GM18951 (cell line): ENCODE measurements around the gene DEF6.

Experiments used
- POLR2A ChIP-seq: IDR thresholded peaks from 4 replicates; pipeline ENCODE4 v1.6.1; 2011; ENCODE audit warnings: mild to moderate bottlenecking; ENCODE audit not compliant: insufficient read length, insufficient read depth; ENCODE audit errors: extremely low read depth
- in situ Hi-C: fragments of 300-500 bp; cut with MboI; formaldehyde crosslinking; loops from one replicate; pipeline ENCODE4 v1.12.0; 2022; ENCODE audit warnings: low sequenced_read_pairs, mixed read lengths, inconsistent platforms; ENCODE audit not compliant: unreplicated experiment

DEF6 gene

DNA sequence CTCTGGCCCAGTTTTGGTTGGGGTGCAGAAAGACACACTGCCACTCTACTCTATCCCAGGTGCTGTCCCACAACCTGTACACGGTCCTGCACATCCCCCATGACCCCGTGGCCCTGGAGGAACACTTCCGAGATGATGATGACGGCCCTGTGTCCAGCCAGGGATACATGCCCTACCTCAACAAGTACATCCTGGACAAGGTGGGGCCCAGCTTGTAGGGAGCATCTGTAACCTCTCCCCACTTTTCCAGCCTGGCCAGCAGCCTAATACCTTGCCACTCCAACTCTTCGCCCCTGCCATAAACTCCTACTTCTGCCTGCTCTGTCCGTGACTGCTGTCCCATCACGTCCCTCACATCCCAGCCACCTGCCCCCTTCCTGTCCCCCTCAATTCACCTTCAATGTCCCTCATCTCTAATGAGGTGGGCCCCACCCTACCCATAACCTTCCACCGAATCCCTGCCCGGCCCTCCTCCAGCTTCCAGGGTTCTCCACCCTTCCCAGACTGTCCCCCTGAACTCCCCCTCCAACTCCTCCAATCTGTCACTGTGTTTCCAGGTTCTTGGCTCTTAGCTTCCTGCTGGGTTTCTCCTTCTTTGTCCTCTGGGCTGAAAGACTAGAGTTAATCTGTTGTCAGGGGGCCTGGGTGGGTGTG lies 12.1 kb downstream of the DEF6 start:
- in situ Hi-C loops: loop anchor here (25.0 kb wide), 1 partner anchor 428 kb away; the partner anchor contains the start of gene ARMC12
- no peak for TF ChIP-seq POLR2A

DNA sequence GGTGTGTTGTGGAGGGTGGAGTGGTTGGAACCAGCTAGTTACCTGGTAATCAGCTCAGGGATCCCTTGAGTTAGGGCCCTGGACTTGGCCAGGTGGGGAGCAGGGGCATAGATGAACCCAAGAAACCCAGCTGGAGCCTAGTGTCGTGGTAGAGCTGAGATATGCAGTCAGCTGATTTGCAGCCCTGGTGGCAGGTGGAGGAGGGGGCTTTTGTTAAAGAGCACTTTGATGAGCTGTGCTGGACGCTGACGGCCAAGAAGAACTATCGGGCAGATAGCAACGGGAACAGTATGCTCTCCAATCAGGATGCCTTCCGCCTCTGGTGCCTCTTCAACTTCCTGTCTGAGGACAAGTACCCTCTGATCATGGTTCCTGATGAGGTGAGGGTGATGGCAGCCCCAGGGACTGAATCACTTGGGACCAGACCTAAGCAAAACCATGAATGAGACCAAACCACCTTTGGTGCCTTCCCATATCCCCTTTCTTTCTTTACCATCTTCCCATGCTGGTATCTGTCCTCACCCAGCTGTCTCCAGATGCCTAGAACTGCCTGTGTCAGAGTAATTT lies 12.7 kb downstream of the DEF6 start:
- TF ChIP-seq POLR2A: no peak
- in situ Hi-C loops: loop anchor here (25.0 kb wide), 1 partner anchor 427 kb away; the partner anchor contains the start of gene ARMC12

DNA sequence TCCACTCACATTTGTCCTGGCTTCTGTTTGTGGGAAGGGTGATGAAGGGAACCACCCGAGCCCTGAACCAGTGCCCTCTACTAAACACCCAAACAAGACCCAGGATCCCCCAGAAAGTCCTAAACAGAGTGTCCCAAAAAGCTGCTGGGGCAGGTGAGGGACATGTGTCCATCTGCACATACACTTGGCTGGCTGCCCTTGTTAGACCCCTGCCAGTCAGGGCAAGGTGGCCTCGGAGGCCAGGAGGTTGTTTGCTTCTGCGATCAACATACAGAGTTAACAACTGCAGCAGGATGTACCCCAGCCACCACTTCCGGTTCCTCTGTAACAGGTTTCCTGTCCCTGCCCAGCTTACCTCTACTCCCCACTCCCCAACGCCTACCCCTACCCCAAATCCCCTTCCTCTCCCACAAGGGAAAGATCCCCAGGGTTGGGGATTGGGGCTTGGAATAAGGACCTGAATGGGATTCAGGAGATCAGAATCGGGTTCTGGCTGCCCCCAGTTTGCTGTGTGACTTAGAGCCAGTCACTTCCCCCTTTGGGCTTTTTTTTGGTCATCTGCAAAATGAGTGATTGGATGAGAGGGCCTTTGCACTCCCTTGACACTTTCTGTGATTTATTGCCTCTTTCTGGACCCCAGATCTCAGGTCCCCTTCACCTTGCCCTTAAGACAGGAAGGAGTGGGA lies 13.9 kb downstream of the DEF6 start:
- TF ChIP-seq POLR2A: no peak
- in situ Hi-C loops: loop anchor here (25.0 kb wide), 1 partner anchor 426 kb away; the partner anchor contains the start of gene ARMC12

DNA sequence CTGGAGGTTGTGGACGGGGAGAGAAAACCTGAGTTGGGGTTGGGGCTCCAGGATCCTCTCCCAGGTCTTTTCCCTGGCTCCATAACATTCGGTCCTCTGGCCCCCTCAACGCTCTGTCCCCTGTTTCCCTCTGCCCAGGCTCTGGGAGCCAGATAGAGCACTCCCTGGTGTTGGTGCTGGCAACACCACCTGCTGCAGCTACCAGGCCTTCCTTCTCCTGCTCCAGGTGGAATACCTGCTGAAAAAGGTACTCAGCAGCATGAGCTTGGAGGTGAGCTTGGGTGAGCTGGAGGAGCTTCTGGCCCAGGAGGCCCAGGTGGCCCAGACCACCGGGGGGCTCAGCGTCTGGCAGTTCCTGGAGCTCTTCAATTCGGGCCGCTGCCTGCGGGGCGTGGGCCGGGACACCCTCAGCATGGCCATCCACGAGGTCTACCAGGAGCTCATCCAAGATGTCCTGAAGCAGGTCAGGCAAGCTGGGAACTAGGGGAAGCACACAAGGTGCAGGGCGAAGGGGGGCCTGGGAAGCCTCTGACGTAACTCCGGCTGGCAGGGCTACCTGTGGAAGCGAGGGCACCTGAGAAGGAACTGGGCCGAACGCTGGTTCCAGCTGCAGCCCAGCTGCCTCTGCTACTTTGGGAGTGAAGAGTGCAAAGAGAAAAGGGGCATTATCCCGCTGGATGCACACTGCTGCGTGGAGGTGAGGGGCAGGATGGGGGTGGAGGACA lies 14.6 kb downstream of the DEF6 start:
- TF ChIP-seq POLR2A: no peak
- in situ Hi-C loops: loop anchor here (25.0 kb wide), 1 partner anchor 425 kb away; the partner anchor contains the start of gene ARMC12

DNA sequence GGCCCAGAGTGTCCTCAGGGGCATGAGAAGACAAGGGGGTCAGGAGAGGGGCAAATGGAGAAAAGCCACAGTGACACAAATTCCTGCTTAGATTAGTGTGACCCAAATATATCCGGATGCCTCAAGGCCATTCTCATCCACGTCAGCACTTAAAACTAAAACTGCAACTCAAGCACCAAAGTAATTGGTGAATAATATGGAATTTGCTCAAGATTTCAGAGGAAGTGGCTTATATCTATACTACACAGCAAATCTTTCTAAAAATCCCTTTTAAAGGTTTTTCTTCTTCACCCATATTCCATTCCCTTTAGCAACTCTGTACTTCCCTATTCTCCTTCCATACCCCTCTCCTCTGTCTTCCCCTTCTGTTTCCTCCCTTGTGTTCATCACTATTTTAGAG lies 15.2 kb downstream of the DEF6 start:
- no peak for TF ChIP-seq POLR2A
- in situ Hi-C loops: loop anchor here (25.0 kb wide), 1 partner anchor 424 kb away; the partner anchor contains the start of gene ARMC12

DNA sequence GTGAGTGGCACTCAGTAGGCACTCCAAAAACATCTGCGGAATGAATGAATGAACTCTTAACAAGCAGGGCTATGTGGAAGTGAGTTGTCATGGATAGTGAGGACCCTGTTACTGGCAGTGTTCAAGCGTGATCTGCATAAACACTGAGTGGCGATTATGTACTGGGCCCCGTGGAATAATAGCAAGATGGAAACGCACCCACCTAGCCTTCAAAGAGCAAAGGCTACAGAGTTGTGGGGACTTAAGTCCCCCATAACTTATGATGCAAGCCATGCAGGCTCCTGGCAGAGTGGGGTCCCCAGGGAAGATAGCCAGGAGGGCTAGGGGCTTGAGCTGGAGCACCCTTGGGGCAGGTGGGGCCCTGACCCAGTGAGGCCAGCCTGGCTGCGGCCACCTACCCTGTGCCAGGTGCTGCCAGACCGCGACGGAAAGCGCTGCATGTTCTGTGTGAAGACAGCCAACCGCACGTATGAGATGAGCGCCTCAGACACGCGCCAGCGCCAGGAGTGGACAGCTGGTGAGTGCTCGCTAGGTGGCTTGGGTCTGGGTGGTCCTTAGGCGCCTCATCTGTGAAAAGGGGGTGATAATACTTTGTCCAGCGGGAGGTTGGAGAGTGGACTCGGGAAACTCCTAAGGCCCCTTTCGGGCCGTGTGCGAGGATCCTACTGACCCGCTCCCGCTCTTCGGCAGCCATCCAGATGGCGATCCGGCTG lies 20.0 kb downstream of the DEF6 start:
- in situ Hi-C loops: loop anchor here (25.0 kb wide), 1 partner anchor 420 kb away; the partner anchor contains the start of gene ARMC12
- no peak for TF ChIP-seq POLR2A

DNA sequence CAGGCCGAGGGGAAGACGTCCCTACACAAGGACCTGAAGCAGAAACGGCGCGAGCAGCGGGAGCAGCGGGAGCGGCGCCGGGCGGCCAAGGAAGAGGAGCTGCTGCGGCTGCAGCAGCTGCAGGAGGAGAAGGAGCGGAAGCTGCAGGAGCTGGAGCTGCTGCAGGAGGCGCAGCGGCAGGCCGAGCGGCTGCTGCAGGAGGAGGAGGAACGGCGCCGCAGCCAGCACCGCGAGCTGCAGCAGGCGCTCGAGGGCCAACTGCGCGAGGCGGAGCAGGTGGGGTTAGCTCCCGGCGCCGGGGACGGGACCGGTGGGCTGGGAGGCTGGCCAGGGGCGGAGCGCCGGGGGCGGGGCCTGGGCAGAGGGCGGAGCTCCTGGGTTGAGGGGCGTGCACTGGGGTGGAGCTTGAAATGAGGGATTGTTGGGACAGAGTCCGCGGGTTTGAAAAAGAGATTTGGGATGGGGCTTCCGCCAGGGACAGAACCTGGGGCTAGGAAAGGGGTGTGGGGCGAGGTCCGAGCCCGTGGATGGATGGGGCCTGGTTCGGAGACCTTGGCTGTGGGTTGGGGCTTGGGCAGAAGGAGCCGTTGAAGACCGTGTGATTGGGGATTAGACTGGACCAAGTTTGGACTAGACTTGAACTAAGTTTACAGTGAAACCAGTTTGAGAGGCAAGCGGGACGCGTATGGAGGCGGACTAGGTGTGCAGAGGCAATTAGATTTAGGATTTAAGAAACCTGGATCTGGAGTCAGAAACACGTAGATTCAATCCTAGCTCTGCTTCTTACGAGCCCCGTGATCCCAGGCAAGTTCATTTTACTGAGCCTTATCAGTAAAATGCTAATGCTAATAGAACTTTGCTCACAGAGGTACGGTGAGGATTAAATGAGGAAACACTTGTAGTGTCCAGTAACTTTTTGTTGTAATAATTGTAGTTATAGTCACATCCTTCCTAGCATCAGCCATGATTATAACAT lies 20.9 kb downstream of the DEF6 start:
- in situ Hi-C loops: loop anchor here (25.0 kb wide), 1 partner anchor 419 kb away; the partner anchor contains the start of gene ARMC12

DNA sequence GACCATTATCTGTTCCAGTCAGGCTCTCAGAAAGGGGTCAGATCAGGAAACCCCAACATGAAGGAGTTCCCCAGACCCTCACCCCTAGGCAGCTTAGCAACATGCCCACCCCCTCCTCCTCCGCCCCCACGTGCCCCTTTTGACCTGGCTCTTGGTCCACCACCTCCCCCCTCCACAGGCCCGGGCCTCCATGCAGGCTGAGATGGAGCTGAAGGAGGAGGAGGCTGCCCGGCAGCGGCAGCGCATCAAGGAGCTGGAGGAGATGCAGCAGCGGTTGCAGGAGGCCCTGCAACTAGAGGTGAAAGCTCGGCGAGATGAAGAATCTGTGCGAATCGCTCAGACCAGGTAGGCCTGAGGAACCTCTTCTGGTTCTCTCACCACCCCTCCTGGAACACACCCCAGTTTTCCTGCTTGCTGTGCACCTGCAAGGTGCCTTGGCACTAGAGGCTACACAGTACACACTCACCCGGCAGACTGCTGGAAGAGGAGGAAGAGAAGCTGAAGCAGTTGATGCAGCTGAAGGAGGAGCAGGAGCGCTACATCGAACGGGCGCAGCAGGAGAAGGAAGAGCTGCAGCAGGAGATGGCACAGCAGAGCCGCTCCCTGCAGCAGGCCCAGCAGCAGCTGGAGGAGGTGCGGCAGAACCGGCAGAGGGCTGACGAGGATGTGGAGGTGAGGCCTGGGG lies 21.9 kb downstream of the DEF6 start:
- in situ Hi-C loops: loop anchor here (25.0 kb wide), 1 partner anchor 418 kb away; the partner anchor contains the start of gene ARMC12
- no peak for TF ChIP-seq POLR2A

More for the DNA sequence above, 20.9 kb downstream of the DEF6 start:
- no peak for TF ChIP-seq POLR2A

DNA sequence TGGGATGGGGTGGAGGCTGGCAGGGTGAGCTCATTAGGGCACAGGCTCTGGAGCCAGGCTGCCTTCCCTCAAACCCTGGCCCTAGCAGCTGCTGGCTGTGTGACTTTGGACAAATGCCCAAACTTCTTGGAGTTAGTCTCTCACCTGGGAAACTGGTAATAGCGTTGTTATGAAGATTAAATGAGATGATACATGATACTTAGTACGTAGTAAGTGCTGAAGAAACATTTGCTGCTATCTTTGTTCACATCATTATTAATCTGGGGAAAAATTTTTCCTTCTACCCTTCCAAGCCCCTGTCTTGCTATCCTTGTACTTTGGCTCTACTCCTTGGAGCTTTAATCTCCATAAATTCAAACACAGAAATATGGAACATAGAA lies 22.4 kb downstream of the DEF6 start:
- in situ Hi-C loops: loop anchor here (25.0 kb wide), 1 partner anchor 417 kb away; the partner anchor contains the start of gene ARMC12
- TF ChIP-seq POLR2A: no peak

DNA sequence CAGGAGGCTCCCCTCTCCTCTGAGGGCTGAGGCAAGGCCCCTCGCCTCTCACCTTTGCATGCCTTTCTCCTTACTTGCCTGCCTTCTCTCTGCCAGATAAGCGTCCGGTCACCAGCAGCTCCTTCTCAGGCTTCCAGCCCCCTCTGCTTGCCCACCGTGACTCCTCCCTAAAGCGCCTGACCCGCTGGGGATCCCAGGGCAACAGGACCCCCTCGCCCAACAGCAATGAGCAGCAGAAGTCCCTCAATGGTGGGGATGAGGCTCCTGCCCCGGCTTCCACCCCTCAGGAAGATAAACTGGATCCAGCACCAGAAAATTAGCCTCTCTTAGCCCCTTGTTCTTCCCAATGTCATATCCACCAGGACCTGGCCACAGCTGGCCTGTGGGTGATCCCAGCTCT lies 23.5 kb downstream of the DEF6 start:
- in situ Hi-C loops: loop anchor here (25.0 kb wide), 1 partner anchor 416 kb away; the partner anchor contains the start of gene ARMC12
- no peak for TF ChIP-seq POLR2A
